HG03280 (cell line): ENCODE results near the gene OPRM1.

Source experiments
- ATAC-seq: cut with Tn5 transposase; IDR thresholded peaks from one replicate; pipeline ENCODE4 v1.9.1; 2021; ENCODE audit warnings: mild to moderate bottlenecking, moderate library complexity; ENCODE audit not compliant: unreplicated experiment

The OPRM1 gene

DNA sequence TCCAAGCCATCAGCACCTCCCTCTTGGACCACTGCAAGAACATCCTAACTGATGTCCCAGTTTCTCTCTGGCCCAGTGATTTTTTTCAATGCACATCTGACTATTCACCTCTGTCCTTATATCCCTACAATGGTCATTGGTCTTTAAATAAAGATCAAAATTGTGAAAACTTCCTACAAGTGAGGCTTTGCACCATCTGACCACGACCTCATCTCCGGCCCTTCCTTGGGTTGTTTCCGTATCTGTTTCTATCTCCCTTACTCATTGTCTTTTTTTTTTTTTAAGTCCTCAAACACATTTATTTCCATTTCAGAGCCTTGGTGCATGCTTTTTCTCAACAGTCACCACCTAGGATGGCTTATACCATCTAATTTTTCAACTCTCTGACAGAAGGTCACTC lies 229.4 kb downstream of the OPRM1 start:
- no peak for ATAC-seq

DNA sequence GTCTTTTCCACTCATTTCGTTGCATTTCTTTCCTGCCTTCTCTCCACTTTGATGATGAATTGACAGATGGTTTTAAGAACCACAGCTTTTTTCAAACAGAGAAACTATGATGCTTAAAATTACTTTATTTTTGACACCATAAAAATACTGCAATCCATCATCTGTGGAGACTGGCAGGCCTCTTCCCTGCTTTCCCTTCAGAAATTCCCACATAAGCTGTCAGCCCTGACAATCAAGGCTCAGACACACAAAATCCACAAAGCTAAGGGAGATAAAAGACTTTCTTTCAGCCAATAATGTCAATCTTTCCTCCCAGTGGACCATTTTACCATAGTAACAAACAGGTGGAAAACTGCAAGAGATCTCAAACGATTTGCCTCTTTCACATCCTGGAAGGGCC lies 235.1 kb downstream of the OPRM1 start:
- ATAC-seq, result no peak

DNA sequence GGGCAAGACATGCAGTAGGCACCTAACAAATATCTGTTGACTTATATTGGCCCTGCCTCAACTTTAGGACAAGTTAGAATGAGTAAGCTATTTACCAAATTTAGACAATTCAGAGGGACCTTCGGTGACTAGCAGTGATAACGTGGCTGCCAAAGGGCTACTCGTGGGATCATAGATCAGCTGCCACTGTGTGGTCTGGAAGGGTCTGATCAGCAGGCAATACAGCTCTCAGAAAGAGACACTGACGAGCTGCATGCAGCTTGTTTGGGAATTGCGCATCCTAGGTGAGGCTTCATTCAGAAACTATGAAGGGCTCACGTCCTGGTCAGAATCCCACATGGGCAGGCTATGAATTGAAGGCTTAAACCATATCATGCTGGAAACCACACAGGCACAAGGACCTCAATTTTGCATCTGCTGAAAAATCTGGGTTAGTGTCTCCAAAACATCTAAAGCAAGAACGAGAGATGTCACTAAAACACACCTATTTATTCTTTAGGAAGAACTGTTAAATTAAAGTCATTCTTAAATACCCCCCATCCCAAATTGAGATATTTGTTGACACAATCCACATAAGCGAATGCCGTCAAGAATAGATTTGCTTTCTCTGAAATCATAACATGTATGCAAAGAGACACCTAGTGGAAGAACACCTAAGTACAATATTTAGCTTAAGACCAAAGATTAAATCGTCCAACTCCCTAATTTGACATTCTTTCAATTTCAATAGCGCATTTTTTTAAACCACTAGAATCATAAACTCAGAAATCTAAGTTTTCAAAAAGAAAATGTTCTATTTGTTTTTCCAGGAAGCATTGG lies 238.0 kb downstream of the OPRM1 start:
- peak; percentile 57 for ATAC-seq

DNA sequence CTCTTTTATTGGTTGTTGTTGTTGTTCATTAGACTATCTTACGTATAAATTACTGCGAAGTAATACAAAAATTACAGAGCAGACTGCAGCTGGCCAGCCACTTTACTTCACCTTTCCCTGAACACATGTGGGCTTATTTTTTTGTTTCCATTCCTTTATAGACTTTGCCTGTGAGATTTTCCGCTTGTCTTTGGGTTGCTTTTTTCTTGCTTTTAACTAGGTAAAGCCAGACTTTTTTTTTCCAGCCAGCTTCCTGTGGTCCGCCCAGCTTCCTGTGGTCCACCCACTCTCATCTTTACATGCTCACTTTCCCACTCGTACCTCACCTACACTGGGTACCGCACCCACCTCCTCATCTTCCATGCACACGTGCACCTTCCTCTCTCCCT lies 238.6 kb downstream of the OPRM1 start:
- peak; percentile 9 for ATAC-seq

DNA sequence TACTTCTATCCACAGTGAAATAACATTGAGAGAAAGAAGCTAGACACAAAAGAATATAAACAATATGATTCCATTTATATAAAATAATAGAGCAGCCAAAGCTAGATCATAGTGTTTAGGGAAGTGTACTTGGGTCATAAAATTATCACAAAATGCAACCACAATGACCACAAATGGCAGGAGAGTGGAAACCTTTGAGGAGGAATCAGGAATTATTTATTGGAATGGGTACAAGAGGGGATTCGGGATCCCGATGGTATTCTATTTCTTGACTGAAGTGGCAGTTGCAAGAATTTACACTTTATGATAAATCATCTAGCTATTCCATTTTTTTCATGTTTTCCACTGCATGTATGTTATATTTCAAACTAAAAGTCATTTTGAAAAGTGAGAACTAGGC lies 241.5 kb downstream of the OPRM1 start:
- ATAC-seq, result no peak

DNA sequence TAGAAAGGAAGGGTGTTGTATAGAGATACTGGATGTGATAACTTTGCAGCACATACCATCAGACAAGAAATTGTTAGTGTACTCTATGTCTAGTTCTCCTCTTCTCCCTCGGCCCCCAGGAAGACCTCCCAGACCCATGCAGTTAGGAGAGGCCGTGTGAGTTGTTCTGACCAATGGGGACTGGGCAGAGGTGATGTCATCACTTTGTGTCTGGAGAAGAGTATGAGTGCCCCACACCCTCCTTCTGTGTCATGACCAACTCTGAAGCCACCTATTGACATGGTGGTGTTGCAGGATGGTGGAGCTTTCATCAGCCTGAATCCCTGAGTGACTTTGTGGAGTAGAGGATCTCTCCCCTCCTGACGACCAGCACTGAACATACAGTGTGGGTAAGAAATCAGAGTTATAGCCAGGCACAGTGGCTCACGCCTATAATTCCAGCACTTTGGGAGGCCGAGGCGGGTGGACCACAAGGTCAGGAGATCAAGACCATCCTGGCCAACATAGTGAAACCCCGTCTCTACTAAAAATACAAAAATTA lies 245.3 kb downstream of the OPRM1 start:
- no peak for ATAC-seq

DNA sequence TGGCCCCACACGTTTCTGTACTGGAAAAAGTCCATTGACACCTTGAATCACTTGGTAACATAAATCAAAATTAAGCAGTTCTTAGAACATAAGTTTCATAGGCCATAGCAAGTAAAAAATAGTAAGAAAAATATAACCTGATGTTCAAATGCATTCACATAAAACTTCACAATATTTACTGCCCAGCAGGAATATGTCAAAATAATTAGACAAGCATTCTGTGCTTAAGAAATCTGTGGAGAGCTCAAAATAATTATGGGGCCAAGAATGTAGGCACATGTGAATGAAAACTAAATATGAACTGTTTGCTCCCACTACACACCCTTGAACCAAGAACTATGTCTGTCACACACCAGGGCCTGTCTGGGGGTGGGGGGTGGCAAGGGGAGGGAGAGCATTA lies 246.8 kb downstream of the OPRM1 start:
- no peak for ATAC-seq

DNA sequence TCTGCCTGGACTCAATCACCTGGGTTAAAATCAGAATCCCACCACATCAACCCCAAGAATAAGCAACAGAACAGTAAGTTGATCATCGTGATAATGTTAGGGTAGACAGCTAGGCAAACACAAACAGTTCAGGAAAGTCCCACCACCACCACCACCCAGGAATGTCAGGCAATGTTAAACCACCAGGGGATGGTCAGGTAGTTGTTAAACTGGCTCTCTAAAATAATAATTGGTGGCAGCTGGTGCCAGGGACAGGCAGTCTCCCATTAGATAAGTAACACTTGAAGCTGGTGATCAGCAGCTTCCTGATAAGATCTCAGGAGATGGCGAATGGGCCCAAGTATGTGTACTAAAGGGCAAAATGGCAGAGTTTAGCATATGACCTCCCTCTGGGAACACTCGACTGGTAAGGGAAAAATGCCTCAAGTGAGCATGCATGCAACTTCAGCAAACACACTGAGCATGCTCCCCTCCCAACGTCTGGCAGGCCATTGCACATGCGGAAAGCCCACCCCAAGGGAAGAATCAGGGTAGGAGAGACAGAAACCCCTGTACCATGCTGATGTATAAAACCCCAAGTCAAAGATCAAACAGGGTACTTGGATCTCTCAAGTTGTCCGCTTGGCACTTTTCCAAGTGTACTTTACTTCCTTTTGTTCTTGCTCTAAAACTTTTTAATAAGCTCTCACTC lies 250.9 kb downstream of the OPRM1 start:
- no peak for ATAC-seq

DNA sequence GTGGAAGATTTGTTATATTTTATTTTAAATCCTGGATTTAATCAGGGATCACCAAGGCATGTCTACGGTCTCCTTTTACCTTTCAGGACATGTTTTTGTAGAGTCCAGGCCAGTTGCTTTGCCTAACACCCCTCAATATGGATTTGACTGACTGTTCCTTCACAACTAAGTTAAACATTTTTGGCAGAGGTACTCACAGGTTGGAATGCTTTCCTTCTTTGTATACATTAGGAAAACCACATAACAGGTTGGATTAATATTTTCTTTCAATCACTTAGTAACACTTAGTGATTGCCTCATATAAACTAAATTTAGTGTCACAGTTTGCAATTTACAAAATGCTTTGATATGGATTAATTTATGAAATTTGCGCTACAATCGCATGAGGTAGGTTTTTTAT lies 253.0 kb downstream of the OPRM1 start:
- no peak for ATAC-seq

DNA sequence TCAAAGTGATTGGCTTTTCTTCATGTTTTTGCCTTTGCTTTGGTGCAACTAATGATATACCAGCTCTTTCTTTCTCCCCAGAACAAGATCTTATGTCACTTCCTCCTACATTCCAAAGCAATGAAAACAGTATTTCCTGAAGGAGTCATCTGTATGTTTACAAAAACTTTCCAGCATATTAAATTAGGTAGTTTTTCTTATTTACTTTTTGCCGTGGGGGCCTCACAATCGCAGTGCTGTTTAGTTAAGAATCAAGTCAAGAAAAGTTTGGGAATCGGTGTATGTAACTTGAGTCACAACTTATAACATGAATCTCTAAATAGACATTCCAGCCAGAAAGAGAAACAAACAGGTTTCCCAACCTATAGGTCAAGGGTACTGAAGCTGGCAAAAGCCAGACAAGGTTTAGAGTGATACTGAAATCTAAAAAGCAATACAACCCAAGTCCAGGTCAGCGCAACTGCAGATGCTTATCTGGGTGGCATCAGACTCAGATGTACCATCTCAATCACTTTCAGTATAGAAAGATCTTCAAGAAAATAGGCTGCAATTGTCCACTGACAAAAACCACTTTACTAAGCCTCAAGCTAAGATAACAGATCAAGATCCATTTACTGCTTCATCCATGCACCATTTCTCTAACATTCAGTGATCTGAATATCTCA lies 253.9 kb downstream of the OPRM1 start:
- no peak for ATAC-seq

DNA sequence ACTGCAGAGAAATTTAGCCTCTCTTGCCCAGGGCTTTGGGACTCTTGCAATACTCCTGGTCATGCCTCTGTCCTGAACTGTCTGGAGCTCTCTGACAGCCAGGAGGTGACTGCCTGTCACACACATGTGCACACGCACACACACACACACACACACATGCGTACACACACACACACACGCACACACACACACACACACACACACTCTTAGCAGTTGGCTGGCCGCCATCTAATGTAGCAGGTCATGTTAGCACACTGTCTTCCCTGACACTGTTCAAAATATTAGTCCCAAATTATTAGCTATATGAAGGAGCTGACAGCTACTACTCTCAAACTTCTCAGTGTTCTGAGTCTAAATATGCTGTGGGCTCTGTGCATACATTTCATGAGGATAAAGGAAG lies 256.7 kb downstream of the OPRM1 start:
- ATAC-seq, result no peak
